ENCODE measurements around the gene NIPA2. TPM values are rescaled to one million over a fixed set of nuclear protein-coding genes. Genes with fewer than 3 reads are reported as not detected.

NIPA2 gene
- total RNA-seq, 1 donor from 2014 or later = 13.5 TPM

- Histone ChIP-seq H3K27me3 (no peaks in the 10 kb centered on the region), H3K9me3 (no peaks in the 10 kb centered on the region), H3K27ac (no peak overlapping the region), H3K36me3 (peaks cover 0 to 25% of the 10 kb centered on the region in 2 donors), H3K4me3 (no peak overlapping the region), H3K4me1 (peaks cover 8 to 10% of the 10 kb centered on the region in 2 donors)
- no peak for DNase-seq (ENCODE audit: low spot score in 2 of 2)
- intact Hi-C loops (cut with DNase I) = no loop called here
- TF ChIP-seq CTCF (IDR thresholded peaks at IDR 0.05) = no peak
Measured at GRCh38 chr15:22844421-22845288, 6.2 kb downstream of the NIPA2 start.

DNA sequence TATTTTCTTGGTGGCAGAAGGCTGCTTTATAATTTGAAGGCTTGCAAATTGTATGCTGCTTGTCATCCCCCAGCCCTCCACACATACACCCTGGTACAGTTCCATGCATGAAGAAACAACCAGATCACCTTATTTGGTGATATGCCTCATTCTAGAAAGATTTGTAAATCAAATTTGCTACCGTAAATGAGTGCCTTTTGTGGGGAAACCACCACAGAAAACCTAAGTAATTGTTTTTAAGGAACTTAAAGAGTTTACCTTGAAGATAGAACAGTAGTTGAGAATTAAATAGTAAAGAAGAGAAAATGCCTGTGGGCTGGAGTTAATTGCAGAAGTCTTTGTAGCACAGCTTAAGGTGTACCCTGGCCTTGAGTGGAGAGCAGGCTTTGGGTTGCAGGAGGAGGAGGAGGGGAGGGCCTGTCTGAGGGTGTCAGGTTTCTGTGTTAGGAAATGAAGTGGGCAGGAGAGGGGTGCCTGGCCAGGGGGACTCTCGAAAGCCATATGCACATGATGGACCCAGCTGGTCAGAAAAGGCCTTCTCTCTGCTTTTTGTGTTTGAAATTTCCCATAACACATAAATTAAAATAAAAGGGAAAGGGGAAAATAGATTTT is 6.9 kb downstream of the NIPA2 start:
- no peak overlapping the region for H3K4me3 ChIP-seq
- DNase-seq (ENCODE audit: low spot score in 2 of 2) = no peak
- peaks cover 0 to 25% of the 10 kb centered on the region in 2 donors for H3K36me3 ChIP-seq
- no peak overlapping the region for H3K27ac ChIP-seq
- TF ChIP-seq CTCF (IDR thresholded peaks at IDR 0.05) = no peak
- peaks cover 1 to 4% of the 10 kb centered on the region in 2 donors for H3K4me1 ChIP-seq
- intact Hi-C loops (cut with DNase I) = no loop called here
- no peaks in the 10 kb centered on the region for H3K9me3 ChIP-seq
- no peaks in the 10 kb centered on the region for H3K27me3 ChIP-seq

DNA sequence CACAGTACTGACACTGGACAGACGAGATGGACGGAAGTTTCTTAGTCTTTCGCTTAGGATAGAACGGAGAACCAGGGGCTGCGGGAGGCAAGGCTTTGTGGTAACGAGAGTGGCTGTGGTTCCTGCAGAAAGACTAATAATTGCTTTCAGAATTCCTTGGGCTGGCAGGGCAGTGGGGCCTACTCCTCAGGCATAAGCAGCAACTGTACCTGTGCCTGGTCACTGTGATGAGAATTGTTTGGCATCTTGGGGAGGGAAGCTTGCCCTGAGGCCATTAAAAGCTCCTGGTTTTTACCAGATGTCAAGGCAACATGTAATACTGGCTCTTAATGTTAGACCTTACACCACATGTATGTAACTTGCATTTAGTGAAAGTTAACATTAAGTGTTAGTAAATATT is 7.6 kb downstream of the NIPA2 start:
- no peak for TF ChIP-seq CTCF (IDR thresholded peaks at IDR 0.05)
- intact Hi-C loops (cut with DNase I) = no loop called here
- Histone ChIP-seq H3K9me3 (no peaks in the 10 kb centered on the region), H3K4me1 (no peaks in the 10 kb centered on the region), H3K27me3 (no peaks in the 10 kb centered on the region), H3K36me3 (peaks cover 2 to 25% of the 10 kb centered on the region in 2 donors), H3K27ac (no peak overlapping the region), H3K4me3 (no peak overlapping the region)
- no peak for DNase-seq (ENCODE audit: low spot score in 2 of 2)

- Histone ChIP-seq H3K4me1 (no peaks in the 10 kb centered on the region), H3K36me3 (peaks cover 22 to 54% of the 10 kb centered on the region in 2 donors)
- TF ChIP-seq CTCF (IDR thresholded peaks at IDR 0.05) = no peak
Measured at GRCh38 chr15:22850055-22850454, 11.6 kb downstream of the NIPA2 start.

DNA sequence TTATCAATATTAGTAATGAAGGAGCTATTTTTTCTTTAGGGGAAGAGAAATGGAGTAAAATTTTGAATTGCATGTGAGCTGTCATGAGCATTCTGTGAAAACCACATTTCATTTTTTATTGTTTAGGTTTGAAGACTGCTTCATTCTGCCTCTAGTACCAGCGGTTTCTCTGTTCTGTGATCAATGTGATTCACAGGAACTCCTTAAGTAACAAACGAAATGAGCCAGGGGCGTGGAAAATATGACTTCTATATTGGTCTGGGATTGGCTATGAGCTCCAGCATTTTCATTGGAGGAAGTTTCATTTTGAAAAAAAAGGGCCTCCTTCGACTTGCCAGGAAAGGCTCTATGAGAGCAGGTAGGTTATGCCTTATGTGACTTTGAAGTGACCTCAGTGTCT is 13.0 kb downstream of the NIPA2 start:
- H3K4me1 ChIP-seq = no peaks in the 10 kb centered on the region
- TF ChIP-seq CTCF (IDR thresholded peaks at IDR 0.05) = no peak
- H3K27me3 ChIP-seq = no peaks in the 10 kb centered on the region
- H3K9me3 ChIP-seq = no peaks in the 10 kb centered on the region
- intact Hi-C loops (cut with DNase I) = no loop called here
- H3K27ac ChIP-seq = no peak overlapping the region
- peaks cover 22 to 56% of the 10 kb centered on the region in 2 donors for H3K36me3 ChIP-seq
- no peak for DNase-seq (ENCODE audit: low spot score in 2 of 2)
- no peak overlapping the region for H3K4me3 ChIP-seq

More at GRCh38 chr15:22850055-22850454, 11.6 kb downstream of the NIPA2 start:
- no peaks in the 10 kb centered on the region for H3K9me3 ChIP-seq
- H3K4me3 ChIP-seq = no peak overlapping the region
- no peak overlapping the region for H3K27ac ChIP-seq
- no peaks in the 10 kb centered on the region for H3K27me3 ChIP-seq
- no peak for DNase-seq (ENCODE audit: low spot score in 2 of 2)
- intact Hi-C loops (cut with DNase I) = no loop called here

Data from ascending aorta (tissue), 2 donors.